WI38 (cell line): ENCODE results near the gene PYGB.

ENCODE experiments used
- H3K4me3 ChIP-seq: 2 replicates; pipeline ENCODE4 v1.5.1; 2011; ENCODE audit warnings: low read depth, mild to moderate bottlenecking, control low read depth, low read length
- TF ChIP-seq, protein P1 (sequence below): IDR thresholded peaks from 2 replicates; pipeline ENCODE4 v1.5.1; 2012; ENCODE audit warnings: low read depth, mild to moderate bottlenecking, control low read depth, low read length

PYGB gene

DNA sequence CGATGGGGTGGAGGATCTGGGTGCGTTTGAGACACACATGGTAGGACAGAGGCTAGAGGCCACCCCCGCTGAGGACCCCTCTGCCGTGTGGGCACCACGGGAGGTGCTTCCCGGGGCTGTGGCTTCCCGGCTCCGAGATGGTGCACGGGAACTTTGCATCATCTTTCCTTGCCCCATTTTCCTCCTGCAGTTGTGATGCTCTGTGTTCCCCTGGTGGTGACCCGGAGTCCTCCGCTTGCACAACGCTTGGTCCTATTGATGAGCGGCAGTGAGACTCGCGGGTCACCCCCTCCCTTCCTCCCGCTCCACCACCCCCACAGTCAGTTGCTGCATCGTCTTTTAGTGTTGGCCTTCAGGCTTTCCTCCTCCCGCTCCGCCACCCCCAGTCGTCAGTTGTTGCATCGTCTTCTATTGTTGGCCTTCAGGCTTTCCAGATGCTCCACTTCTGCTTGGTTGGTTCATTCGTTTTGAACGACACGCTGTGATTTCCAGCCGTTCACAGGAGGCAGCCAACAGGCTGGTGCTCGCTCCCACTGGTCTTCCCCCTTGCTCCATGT lies 37.3 kb downstream of the PYGB start:
- TF ChIP-seq, protein P1, sequence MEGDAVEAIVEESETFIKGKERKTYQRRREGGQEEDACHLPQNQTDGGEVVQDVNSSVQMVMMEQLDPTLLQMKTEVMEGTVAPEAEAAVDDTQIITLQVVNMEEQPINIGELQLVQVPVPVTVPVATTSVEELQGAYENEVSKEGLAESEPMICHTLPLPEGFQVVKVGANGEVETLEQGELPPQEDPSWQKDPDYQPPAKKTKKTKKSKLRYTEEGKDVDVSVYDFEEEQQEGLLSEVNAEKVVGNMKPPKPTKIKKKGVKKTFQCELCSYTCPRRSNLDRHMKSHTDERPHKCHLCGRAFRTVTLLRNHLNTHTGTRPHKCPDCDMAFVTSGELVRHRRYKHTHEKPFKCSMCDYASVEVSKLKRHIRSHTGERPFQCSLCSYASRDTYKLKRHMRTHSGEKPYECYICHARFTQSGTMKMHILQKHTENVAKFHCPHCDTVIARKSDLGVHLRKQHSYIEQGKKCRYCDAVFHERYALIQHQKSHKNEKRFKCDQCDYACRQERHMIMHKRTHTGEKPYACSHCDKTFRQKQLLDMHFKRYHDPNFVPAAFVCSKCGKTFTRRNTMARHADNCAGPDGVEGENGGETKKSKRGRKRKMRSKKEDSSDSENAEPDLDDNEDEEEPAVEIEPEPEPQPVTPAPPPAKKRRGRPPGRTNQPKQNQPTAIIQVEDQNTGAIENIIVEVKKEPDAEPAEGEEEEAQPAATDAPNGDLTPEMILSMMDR, result no peak

DNA sequence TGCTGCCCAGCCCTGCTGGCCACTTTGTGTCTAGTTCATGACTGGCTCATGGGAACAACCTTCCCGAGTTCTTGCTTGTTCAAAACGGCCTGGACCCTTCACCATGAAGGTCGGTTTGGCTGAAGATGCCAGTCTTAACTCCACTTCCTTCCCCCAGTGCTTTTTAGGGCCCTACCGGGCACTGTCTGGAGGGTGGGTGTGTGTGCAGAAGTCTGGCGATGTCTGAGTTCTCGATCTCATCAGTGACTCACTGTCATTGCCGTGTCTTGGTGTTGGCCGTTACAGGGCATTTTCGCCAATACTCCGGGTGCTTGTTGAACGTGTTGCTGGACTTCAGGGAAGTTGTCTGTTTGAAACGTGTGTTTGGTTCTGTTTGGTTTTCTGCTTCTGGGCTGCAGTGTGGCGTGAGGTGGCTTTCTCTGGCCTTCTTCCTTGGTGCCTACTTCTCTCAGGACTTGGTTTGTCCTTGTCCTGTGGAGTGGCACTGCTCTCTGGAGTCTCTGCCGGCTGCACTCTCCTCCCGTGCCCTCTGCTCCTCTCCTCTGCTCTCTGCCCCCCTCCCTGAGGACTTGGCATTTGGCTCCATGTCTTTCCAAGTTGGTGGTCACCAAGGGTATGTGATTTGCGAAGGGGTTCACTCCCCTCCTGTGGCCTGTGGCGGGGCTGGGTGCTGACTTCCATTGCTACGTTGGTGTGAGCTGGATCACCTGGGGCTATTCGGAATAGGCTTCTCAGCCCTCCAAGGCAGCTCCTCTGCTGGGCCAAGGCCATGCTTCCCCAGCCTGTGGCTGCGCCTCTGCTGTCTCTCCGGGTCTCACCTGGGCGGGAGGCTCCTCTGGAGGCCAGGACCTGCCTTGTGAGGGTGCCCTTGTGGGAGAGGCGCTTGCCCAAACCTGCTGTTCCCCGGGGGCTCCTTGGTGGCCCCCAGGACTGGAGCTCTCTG lies 38.2 kb downstream of the PYGB start:
- TF ChIP-seq, protein P1, result no peak

More for the DNA sequence above, 37.3 kb downstream of the PYGB start:
- no peak overlapping the region for H3K4me3 ChIP-seq

DNA sequence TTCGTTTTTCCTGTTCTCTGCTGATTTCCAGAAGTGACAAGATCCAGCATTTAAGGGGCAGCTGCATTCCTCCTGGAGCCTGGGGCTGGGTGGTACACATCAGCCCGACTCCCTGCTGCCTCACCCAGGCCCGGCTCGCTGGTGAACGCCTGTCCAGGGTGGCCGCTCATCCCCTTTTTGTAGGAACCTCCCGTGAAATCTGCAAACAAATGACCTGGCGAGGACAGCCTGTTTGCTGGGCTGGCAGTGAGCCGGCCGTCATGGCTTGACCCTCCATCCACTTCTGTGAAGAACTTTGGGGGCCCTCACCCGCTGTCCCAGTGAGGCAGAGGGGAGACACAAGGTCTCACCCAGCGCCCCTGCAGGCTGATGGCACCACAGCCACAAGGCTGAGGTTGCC lies 39.0 kb downstream of the PYGB start:
- TF ChIP-seq, protein P1, result no peak
- no peak overlapping the region for H3K4me3 ChIP-seq

More for the DNA sequence above, 38.2 kb downstream of the PYGB start:
- no peak overlapping the region for H3K4me3 ChIP-seq

DNA sequence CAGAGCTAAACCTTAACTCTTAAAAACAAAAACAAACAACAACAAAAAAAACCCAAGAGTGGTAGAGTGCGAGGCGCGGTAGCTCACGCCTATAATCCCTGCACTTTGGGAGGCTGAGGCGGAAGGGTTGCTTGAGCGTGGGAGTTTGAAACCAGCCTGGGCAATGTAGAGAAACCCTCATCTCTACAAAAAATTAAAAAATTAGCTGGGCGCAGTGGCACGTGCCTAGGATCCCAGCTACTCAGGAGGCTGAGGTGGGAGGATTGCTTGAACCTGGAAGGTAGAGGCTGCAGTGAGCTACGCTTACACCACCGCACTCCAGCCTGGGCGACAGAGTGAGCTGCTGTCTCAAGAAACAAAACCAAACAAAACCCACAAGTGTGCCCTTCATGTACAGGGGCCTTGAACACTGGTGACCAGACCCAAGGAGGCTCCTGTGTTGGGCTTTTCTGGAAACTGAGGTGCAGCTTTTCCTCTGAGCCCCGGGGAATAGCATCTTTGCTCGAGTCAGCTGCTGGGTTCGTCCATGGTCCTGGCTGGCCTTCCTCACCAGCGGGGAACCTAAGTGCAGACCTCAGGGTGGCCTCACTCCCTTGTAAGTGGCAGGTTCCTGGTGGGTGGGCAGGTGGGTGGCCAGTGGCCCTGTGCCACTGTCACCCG lies 39.9 kb downstream of the PYGB start:
- H3K4me3 ChIP-seq, result no peak overlapping the region
- TF ChIP-seq, protein P1, result no peak

DNA sequence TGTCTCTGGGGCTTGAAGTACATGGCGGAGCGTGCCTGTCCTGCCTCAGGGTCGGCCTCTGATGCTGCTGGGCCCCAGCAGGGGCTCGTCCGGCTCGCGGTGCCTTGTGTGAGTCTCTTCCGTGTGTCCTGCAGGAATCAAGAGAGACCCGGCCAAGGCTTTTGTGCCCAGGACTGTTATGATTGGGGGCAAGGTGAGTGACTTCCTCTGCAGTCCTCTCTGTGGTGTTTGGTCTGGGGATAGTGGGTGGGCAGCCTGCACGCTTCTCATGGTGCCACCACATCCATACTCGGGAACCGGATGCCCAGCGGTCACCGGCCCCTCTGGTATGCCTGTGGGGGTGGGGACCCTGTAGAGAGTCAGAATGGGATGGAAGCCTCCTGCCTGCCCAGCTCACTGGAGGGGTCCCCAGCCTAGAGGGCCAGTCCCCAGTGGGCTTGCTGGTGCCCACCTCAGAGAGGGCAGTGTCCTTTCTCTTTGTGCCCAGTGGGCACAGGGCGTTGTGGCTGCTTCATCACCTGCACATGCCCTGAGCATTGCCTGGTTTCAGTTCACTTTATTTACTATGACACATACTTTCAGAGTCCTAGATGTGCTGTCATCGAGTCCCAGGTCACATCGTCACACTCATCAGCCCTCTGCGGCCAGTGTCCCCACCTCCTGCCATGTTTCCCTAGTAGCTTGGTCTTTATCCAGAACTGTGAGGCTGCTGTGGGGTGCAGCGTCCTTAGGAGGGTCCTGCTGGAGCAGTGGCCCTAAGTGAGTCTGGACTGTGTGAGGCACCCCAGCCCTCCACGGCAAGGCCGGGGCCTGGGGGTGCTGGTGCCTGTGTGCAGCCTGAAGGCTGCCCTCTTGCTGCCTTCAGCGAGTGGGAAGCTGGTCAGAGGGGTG lies 40.7 kb downstream of the PYGB start:
- H3K4me3 ChIP-seq, result no peak overlapping the region

DNA sequence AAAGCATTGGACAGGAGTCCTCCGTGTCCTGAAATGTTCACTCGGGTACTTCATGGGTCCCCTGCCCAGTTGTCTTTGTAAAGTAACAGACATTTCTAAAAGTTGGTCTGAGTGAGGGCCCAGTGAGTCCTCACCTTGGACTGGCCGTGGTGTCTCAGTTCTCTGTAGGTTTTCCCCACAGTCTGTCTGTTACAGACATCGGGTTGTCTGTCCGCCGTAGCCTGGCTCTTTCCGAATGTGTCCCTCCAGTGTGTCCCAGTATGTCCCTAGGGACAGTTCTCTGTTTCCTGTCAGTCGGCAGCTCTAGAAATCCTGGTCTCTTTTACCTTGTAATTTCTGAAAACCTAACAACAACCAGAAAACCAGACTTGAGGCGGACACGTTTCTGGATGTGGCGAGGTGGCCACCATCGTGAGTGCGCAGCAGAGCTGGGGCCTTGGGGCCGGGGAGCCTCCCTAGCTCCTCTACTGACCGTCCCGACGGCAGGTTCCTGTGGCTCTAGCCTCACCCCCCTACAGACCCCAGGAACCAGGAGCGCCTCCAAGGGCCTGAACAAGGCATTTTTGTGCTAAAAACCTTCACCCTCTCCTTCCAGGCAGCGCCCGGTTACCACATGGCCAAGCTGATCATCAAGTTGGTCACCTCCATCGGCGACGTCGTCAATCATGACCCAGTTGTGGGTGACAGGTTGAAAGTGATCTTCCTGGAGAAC lies 42.2 kb downstream of the PYGB start:
- H3K4me3 ChIP-seq, result no peak overlapping the region
- TF ChIP-seq, protein P1, result no peak

More for the DNA sequence above, 40.7 kb downstream of the PYGB start:
- TF ChIP-seq, protein P1, result no peak
